GM12874 (cell line): ENCODE measurements around the gene SHISAL2A.

ENCODE experiments used
- TF ChIP-seq, protein P1 (sequence below): IDR thresholded peaks from 2 replicates; pipeline ENCODE4 v1.5.1; 2011; ENCODE audit warnings: low read depth, mild to moderate bottlenecking, control low read depth, low read length, moderate library complexity; ENCODE audit not compliant: insufficient read depth

SHISAL2A gene

DNA sequence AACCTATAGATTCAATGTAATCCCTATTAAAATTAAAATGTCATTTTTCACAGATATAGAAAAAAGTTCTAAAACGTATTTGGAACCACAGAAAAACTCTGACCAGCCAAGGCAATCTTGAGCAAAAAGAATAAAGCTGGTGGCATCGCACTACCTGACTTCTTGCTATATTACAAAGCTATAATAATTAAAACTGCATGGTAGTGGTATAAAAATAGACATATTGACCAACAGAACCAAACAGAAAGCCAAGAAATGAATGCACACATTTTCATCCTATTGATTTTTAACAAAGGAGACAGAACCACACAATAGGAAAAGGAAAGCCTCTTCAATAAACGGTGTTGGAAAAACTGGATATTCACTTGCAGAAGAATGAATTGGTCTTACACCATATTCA, 9.2 kb upstream of the SHISAL2A start:
- TF ChIP-seq, protein P1, sequence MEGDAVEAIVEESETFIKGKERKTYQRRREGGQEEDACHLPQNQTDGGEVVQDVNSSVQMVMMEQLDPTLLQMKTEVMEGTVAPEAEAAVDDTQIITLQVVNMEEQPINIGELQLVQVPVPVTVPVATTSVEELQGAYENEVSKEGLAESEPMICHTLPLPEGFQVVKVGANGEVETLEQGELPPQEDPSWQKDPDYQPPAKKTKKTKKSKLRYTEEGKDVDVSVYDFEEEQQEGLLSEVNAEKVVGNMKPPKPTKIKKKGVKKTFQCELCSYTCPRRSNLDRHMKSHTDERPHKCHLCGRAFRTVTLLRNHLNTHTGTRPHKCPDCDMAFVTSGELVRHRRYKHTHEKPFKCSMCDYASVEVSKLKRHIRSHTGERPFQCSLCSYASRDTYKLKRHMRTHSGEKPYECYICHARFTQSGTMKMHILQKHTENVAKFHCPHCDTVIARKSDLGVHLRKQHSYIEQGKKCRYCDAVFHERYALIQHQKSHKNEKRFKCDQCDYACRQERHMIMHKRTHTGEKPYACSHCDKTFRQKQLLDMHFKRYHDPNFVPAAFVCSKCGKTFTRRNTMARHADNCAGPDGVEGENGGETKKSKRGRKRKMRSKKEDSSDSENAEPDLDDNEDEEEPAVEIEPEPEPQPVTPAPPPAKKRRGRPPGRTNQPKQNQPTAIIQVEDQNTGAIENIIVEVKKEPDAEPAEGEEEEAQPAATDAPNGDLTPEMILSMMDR = no peak

DNA sequence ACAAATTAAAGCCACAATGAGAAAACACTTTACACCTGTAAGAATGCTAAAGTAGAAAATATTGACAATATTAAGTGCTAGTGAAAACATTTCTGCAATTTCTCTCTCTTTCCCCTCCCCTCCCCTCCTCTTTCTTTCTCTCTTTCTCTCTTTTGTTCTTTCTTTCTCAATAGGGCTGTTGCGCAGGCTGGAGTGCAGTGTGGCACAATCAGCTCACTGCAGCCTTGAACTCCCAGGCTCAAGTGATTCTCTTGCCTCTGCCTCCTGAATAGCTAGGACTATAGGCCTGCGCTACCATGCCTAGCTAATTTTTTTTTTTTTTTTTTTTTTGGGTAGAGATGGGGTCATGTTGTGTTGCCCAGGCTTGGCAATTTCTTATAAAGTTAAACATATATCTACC, 5.9 kb upstream of the SHISAL2A start:
- TF ChIP-seq, protein P1 = no peak

DNA sequence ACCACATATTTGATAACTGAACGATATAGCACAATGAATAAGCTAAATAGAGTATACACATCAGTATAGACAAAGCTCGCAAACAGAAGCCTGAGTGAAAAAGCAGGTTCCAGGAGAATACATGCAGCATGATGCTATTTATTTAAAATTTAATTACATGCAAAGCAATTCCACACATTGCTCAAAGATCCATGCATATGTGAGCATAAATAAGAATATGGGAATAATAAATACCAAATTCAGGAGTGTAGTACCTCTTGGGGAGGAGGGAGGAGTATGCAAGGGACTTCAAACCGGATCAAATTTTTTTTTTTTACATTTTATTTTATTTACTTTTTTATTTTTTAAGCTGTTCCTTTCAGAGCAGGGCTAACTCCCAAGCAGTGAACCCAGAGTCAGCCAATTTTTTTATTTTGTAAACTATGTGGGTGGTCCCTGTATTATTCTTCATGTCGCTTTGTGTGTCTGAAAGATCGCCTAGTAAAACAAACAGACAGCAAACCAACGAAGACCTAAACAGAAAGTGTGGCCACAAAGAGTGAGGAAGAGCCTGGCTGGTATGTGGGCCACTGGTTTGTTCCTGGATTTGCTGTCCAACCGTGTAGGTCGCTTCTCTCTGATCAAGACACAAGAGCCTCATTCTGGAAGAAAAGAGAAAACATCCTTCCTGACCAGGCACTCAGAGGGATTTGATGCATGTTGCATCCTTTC, 4.2 kb upstream of the SHISAL2A start:
- TF ChIP-seq, protein P1 = no peak

DNA sequence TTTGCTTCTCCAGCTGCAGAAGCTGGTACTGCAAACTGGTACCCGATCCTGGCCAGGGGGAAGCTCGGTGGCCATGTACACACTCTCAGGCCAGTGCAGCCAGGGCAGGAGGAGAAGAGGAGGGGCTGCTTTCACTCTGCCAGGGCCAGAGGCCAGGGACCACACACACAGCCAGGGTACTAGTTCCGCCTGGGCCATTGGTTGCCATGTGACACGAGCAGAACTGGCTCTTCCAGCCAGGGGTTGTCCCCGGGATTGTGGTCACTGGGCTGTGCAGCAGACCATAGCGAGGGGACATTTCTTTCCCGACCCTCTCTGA, 3.7 kb upstream of the SHISAL2A start:
- TF ChIP-seq, protein P1 = no peak

DNA sequence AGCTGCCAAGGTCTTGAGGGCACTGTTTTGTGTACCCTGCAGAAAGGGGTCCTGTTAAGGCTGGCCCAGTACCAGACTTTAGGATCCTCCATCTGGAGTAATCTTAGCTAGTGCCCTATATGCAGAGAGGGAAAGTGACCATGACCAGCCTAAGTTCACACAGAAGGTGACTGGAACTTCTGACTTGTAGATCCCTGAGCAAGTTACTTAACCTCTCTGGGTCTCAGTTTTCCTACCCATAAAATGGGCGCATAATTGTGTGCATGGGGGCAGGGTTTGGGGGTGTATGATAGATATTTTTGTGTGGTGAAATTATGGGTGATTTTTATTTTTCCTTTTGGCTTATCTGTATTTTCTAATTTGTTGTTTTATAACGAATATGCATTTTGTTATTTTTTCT, 3.3 kb upstream of the SHISAL2A start:
- TF ChIP-seq, protein P1 = no peak

DNA sequence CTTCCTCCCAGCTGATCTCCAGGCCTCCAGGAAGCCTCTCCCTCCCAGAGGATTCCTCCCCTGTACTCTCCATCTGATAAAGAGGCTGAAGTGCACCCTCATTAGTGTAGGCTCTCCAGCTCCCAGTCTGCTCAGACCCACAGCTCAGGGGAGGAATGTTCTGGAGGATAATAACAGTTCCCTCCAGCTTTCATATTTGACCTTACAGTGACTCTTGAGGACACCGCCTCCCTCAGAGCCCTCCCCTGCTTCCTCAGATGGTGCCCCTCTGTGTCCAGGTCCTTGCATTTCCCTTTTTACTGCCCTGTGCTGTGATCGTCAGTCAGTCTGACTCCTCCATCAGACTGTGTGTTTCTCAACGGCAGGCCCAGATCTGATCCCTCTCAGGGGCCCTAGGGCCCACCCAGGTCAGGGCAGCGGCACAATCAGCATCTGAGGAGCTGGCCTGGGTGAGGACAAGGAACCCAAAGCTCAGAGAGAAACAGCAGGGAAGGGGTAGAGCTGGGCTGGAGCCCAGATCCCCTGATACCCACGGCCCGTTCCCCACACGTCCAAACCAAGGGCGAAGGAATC, 1.1 kb upstream of the SHISAL2A start:
- TF ChIP-seq, protein P1 = no peak

DNA sequence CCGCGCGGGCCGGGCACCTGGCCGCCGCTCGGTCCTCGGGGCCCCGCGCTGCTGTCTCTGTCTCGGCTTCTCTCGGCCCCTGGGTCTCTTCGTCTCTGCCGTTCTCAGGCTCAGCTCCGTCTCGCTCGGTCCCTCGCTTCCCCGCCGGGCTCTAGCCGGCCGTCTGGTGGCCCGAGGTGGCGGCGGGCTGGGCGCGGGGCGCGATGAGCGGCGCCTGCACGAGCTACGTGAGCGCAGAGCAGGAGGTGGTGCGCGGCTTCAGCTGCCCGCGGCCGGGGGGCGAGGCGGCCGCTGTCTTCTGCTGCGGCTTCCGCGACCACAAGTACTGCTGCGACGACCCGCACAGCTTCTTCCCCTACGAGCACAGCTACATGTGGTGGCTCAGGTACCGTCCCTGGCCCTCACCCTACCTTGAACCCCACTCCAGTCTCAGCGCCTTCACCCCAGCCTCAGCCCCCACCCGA, 355 bp downstream of the SHISAL2A start:
- TF ChIP-seq, protein P1 = no peak

DNA sequence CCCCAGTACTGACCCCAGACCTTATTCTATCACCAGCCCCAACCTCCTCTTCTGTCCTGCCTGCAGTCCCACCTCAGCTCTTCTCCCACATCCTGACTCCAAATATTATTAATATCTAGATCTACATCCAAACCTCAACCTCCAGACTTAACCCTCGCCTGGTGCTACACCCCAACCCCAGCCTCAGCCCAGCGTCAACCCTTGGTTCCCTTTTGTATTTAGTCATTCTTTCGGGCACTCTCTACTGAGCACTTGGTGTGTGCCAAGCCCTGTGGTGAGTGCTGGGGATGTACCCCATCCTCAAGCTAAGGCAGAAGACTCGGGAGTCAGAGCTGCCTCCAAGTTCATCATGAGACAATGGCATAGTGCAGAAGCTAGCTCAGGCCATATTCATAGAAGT, 1.1 kb downstream of the SHISAL2A start:
- TF ChIP-seq, protein P1 = no peak
